ENCODE data around the gene KIAA0319L.

DNA sequence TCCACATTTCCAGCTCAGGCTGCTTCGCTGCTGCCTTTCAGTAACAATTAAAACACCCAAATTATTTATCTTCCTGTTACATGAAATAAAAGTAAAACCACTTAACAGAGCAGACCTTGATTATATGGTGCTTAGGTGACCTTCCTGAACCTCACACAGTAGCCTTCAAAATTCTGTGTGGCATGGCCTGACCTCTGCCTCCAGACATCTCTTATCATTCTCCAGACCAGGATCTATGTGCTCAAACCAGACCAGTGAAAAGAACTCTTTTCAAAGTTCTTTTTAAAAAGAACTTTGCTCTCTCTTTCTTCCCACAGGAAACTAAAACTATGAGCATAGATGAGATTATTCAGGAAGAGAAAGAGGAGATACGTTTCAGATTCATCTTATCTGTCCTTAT is 37.8 kb downstream of the KIAA0319L start:
- TF ChIP-seq, protein P1, sequence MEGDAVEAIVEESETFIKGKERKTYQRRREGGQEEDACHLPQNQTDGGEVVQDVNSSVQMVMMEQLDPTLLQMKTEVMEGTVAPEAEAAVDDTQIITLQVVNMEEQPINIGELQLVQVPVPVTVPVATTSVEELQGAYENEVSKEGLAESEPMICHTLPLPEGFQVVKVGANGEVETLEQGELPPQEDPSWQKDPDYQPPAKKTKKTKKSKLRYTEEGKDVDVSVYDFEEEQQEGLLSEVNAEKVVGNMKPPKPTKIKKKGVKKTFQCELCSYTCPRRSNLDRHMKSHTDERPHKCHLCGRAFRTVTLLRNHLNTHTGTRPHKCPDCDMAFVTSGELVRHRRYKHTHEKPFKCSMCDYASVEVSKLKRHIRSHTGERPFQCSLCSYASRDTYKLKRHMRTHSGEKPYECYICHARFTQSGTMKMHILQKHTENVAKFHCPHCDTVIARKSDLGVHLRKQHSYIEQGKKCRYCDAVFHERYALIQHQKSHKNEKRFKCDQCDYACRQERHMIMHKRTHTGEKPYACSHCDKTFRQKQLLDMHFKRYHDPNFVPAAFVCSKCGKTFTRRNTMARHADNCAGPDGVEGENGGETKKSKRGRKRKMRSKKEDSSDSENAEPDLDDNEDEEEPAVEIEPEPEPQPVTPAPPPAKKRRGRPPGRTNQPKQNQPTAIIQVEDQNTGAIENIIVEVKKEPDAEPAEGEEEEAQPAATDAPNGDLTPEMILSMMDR (IDR thresholded peaks at IDR 0.05), result no peak
- TF ChIP-seq POLR2A (IDR thresholded peaks at IDR 0.05), result no peak

Measured in testis (tissue), 2 donors.